K562 (cell line): ENCODE data around the gene HBM. TPM values are rescaled to one million over a fixed set of nuclear protein-coding genes. Genes with fewer than 3 reads are reported as not detected.
A peak's percentile ranks its signal among the peaks of the same experiment; 100 is the strongest.

Experiments used
- CREB3L1 ChIP-seq: fragments of 450-650 bp; IDR thresholded peaks from 2 replicates; pipeline ENCODE4 v1.6.1; 2014; ENCODE audit warnings: low read depth, mild to moderate bottlenecking, moderate library complexity, borderline replicate concordance
- E2F6 ChIP-seq, 2 experiments: IDR thresholded peaks; 2 replicates each; pipeline ENCODE4 v1.6.1; 2011; ENCODE audit warnings: borderline replicate concordance in 1 of 2, control low read depth in 1 of 2, low read depth in 1 of 2, low read length in 1 of 2, mild to moderate bottlenecking in 1 of 2, mixed read lengths in 1 of 2, moderate library complexity in 1 of 2; ENCODE audit not compliant: insufficient read depth in 1 of 2, insufficient read length in 1 of 2, poor library complexity in 1 of 2, severe bottlenecking in 1 of 2; ENCODE audit errors: extremely low read depth in 1 of 2
- ESRRA ChIP-seq: fragments of 450-650 bp; IDR thresholded peaks from 2 replicates; pipeline ENCODE4 v1.6.1; 2014; ENCODE audit warnings: low read depth, mild to moderate bottlenecking, moderate library complexity, borderline replicate concordance
- KDM1A ChIP-seq, 2 experiments: fragments of 450-650 bp; IDR thresholded peaks; 2 replicates each; pipeline ENCODE4 v1.6.1; 2016; ENCODE audit warnings: mild to moderate bottlenecking in 2 of 2
- MEIS2 ChIP-seq: fragments of 450-650 bp; IDR thresholded peaks from 2 replicates; pipeline ENCODE4 v1.6.1; 2014; ENCODE audit warnings: mild to moderate bottlenecking; ENCODE audit not compliant: partially characterized antibody
- SIN3B ChIP-seq: fragments of 450-650 bp; IDR thresholded peaks from 2 replicates; pipeline ENCODE4 v1.6.1; 2017; ENCODE audit warnings: low read depth, mild to moderate bottlenecking, moderate library complexity
- STAT6 ChIP-seq: sonication (generic); formaldehyde crosslinking; IDR thresholded peaks from 2 replicates; pipeline ENCODE4 v1.8.1; 2023; ENCODE audit warnings: mild to moderate bottlenecking, missing genetic modification reagents
- TBP ChIP-seq: optimal IDR thresholded peaks from 2 replicates; pipeline ENCODE3; 2011; ENCODE audit warnings: low read depth, low read length, improper control_type of control experiment
- THAP12 ChIP-seq: fragments of 250-450 bp; sonication (Bioruptor Pico); IDR thresholded peaks from 2 replicates; pipeline ENCODE4 v1.9.0; 2021; ENCODE audit warnings: mild to moderate bottlenecking, inconsistent platforms
- THRAP3 ChIP-seq: fragments of 450-650 bp; IDR thresholded peaks from 2 replicates; pipeline ENCODE4 v1.6.1; 2016; ENCODE audit warnings: mild to moderate bottlenecking, inconsistent platforms, borderline replicate concordance
- ZBTB33 ChIP-seq: sonication (generic); formaldehyde crosslinking; IDR thresholded peaks from 2 replicates; pipeline ENCODE4 v1.8.1; 2023; ENCODE audit warnings: mild to moderate bottlenecking, missing genetic modification reagents
- ZKSCAN1 ChIP-seq: fragments of 150-350 bp; IDR thresholded peaks from 2 replicates; pipeline ENCODE4 v1.6.1; 2016; ENCODE audit warnings: low read depth, low read length
- ZNF639 ChIP-seq, 2 experiments: fragments of 200-800 bp in 1 of 2; sonication (Bioruptor generic) in 1 of 2; sonication (generic) in 1 of 2; formaldehyde crosslinking in 1 of 2; IDR thresholded peaks in 1 of 2; conservative IDR thresholded peaks in 1 of 2; 2 replicates each; pipeline versions ENCODE4 v1.5.0 to v1.6.1; 2016 to 2020; ENCODE audit warnings: missing compliant biosample characterization in 1 of 2, missing genetic modification characterization in 1 of 2, missing genetic modification reagents in 1 of 2
- polyA plus RNA-seq, 8 experiments: library from polyadenylated mRNA; depleted of rRNA in 4 of 8; stranded (reverse) in 5 of 8; unstranded in 3 of 8; fragments of >200 nt; fragmentation: Nextera tagmentation in 2 of 8; fragmentation: Illumina TruSeq in 1 of 8; extraction: Ambion mirVana in 2 of 8; extraction: Trizol in 1 of 8; gene quantifications; 2 replicates each; pipeline versions ENCODE4 v1.2.1 to v1.2.3, GENCODE V29; 2011 to 2014; ENCODE audit warnings: inconsistent platforms in 1 of 8, missing spikeins in 1 of 8
- total RNA-seq, 7 experiments: library from RNA; depleted of rRNA in 6 of 7; stranded (reverse); fragments of >200 nt in 6 of 7; fragmentation: Illumina TruSeq in 2 of 7; extraction: Trizol in 2 of 7; gene quantifications; 2 replicates each; pipeline versions ENCODE4 v1.2.1 to v1.2.3, GENCODE V29; 2011 to 2021; ENCODE audit warnings: low replicate concordance in 1 of 7

The HBM gene
- total and polyA plus RNA-seq, 9 of the 15 experiments (the other 6 are each of a cell fraction or from before 2014, with no cell fraction given), result not detected

- TF ChIP-seq THAP12, result peak; percentile 80; the same call in 1 of the 2 replicates
- peak; percentile 63; the same call in 1 of the 2 replicates for TF ChIP-seq SIN3B
- TF ChIP-seq MEIS2, result peak; percentile 46
- peak; percentile 83 for TF ChIP-seq ZBTB33 (CRISPR knock-in tag)
- 0 out of 2 replicates have a peak, but pooled peaks have one; percentile 21 for TF ChIP-seq ZKSCAN1
- TF ChIP-seq KDM1A (IDR thresholded peaks at IDR 0.05), result peak in 1 of 2 experiments; percentile 31; a peak in 1 of 4 replicates
- no peak for TF ChIP-seq STAT6 (CRISPR knock-in tag)
- TF ChIP-seq ZNF639 (CRISPR knock-in tag; conservative IDR thresholded peaks at IDR 0.05 in 1 of 2, IDR thresholded peaks at IDR 0.05 in 1 of 2), result peak in 1 of 2 experiments; percentile 23; a peak in 1 of 4 replicates
- TF ChIP-seq E2F6 (IDR thresholded peaks at IDR 0.05; ENCODE audit: borderline replicate concordance in 1 of 2, extremely low read depth in 1 of 2, insufficient read depth in 1 of 2, insufficient read length in 1 of 2, low read depth in 1 of 2, low read length in 1 of 2, poor library complexity in 1 of 2, severe bottlenecking in 1 of 2), result peak; percentile 7 to 77
- TF ChIP-seq ESRRA, result no peak
- TF ChIP-seq CREB3L1, result peak; percentile 47; the same call in 1 of the 2 replicates
- TF ChIP-seq THRAP3, result no peak
- TF ChIP-seq TBP, result peak; percentile 37
Observed at GRCh38 chr16:180101-180675, 14.4 kb downstream of the HBM start, which contains the start of gene HBQ1 (continued).
